GM12892 (cell line): ENCODE data around the gene PRR22.
"Not testable (repeated sequence)": the region's sequence is repeated elsewhere in the genome, so short reads cannot be mapped to it uniquely, and the experiment has no call there.

Source experiments
- DNase-seq: peaks from one replicate; pipeline ENCODE4 v3.0.0; 2011; ENCODE audit not compliant: insufficient read length
- FAIRE-seq: peaks from 2 replicates; lab custom pipeline; 2011; peaks lifted over from hg19 to GRCh38; lab: Jason Lieb, UNC
- POLR2A ChIP-seq: IDR thresholded peaks from 2 replicates; pipeline ENCODE4 v1.6.1; 2011; ENCODE audit warnings: low read depth, low read length, control low read depth
- POLR2AphosphoS5 ChIP-seq: IDR thresholded peaks from 2 replicates; pipeline ENCODE4 v1.6.1; 2011; ENCODE audit warnings: low read depth, low read length, control low read depth
- TAF1 ChIP-seq: IDR thresholded peaks from 2 replicates; pipeline ENCODE4 v1.6.1; 2011; ENCODE audit warnings: low read depth, mild to moderate bottlenecking, control low read depth, low read length, borderline replicate concordance

Gene PRR22

GRCh38 chr19:5767949-5768348, 16.6 kb downstream of the PRR22 start:
- DNase-seq (no peak), FAIRE-seq (no peak)
- no peak for TF ChIP-seq POLR2A

GRCh38 chr19:5765220-5765619, 19.3 kb downstream of the PRR22 start:
- FAIRE-seq, result no peak
- no peak for TF ChIP-seq POLR2AphosphoS5
- TF ChIP-seq POLR2A, result no peak
- TF ChIP-seq TAF1, result no peak

GRCh38 chr19:5762608-5763217, 21.8 kb downstream of the PRR22 start:
- FAIRE-seq (no peak), DNase-seq (no peak)
- TF ChIP-seq POLR2AphosphoS5 (no peak), POLR2A (no peak), TAF1 (no peak)

More at GRCh38 chr19:5765220-5765619, 19.3 kb downstream of the PRR22 start:
- no peak for DNase-seq

- FAIRE-seq, result no peak
- TF ChIP-seq POLR2AphosphoS5, result no peak
- no peak for TF ChIP-seq POLR2A
- TF ChIP-seq TAF1, result no peak
- DNase-seq, result no peak
Observed at GRCh38 chr19:5753743-5754142, 30.8 kb downstream of the PRR22 start.

- DNase-seq (no peak), FAIRE-seq (no peak)
- no peak for TF ChIP-seq TAF1
- TF ChIP-seq POLR2AphosphoS5, result no peak
- no peak for TF ChIP-seq POLR2A
Observed at GRCh38 chr19:5751709-5752108, 32.8 kb downstream of the PRR22 start.

- TF ChIP-seq POLR2AphosphoS5, result no peak
- no peak for TF ChIP-seq TAF1
- no peak for TF ChIP-seq POLR2A
Observed at GRCh38 chr19:5749505-5749904, 35.0 kb downstream of the PRR22 start.

GRCh38 chr19:5748920-5749319, 35.6 kb downstream of the PRR22 start:
- not testable (repeated sequence) for DNase-seq, FAIRE-seq

More at GRCh38 chr19:5749505-5749904, 35.0 kb downstream of the PRR22 start:
- FAIRE-seq (no peak), DNase-seq (no peak)

GRCh38 chr19:5744999-5745398, 39.5 kb downstream of the PRR22 start:
- FAIRE-seq, DNase-seq: not testable (repeated sequence)

- no peak for FAIRE-seq
Observed at GRCh38 chr19:5743630-5744029, 40.9 kb downstream of the PRR22 start.

GRCh38 chr19:5742051-5742450, 42.5 kb downstream of the PRR22 start:
- DNase-seq (no peak), FAIRE-seq (no peak)
- TF ChIP-seq POLR2AphosphoS5 (no peak), POLR2A (no peak), TAF1 (no peak)

More at GRCh38 chr19:5743630-5744029, 40.9 kb downstream of the PRR22 start:
- DNase-seq, result no peak
- TF ChIP-seq POLR2AphosphoS5 (no peak), TAF1 (no peak), POLR2A (no peak)

- TF ChIP-seq TAF1 (no peak), POLR2AphosphoS5 (no peak), POLR2A (no peak)
- no peak for FAIRE-seq
- no peak for DNase-seq
Observed at GRCh38 chr19:5738423-5738822, 46.1 kb downstream of the PRR22 start.

- not testable (repeated sequence) for DNase-seq, FAIRE-seq
Observed at GRCh38 chr19:5733172-5733571, 51.4 kb downstream of the PRR22 start.
